Skeletal muscle satellite cell (primary cell): ENCODE results near the gene LMAN1.

Source experiments
- H3K27me3 ChIP-seq: 2 replicates; pipeline ENCODE4 v1.7.0; 2013; ENCODE audit warnings: low read length; ENCODE audit not compliant: control insufficient read depth, insufficient read depth
- H3K36me3 ChIP-seq: 2 replicates; pipeline ENCODE4 v1.7.0; 2013; ENCODE audit warnings: mild to moderate bottlenecking, control low read depth, low read length; ENCODE audit not compliant: insufficient read depth
- H3K4me1 ChIP-seq: 2 replicates; pipeline ENCODE4 v1.7.0; 2013; ENCODE audit warnings: low read length; ENCODE audit not compliant: control insufficient read depth, insufficient read depth
- H3K4me2 ChIP-seq: 2 replicates; pipeline ENCODE4 v1.7.0; 2013; ENCODE audit warnings: mild to moderate bottlenecking, low read length
- H3K4me3 ChIP-seq: 2 replicates; pipeline ENCODE4 v1.7.0; 2013; ENCODE audit warnings: low read length
- H3K9ac ChIP-seq: 2 replicates; pipeline ENCODE4 v1.7.0; 2013; ENCODE audit warnings: mild to moderate bottlenecking, low read depth, low read length, moderate library complexity
- H3K9me3 ChIP-seq: replicated peaks from 2 replicates; pipeline ENCODE4 v1.7.0; 2013; ENCODE audit warnings: mild to moderate bottlenecking, control low read depth, low read length

The LMAN1 gene

GRCh38 chr18:59323931-59324622, 35.0 kb downstream of the LMAN1 start:
- Histone ChIP-seq H3K4me1 (no peaks in the 10 kb centered on the region), H3K4me3 (no peak overlapping the region), H3K27me3 (peaks cover 4% of the 10 kb centered on the region), H3K9ac (no peak overlapping the region), H3K4me2 (no peak overlapping the region), H3K36me3 (peaks cover 39% of the 10 kb centered on the region), H3K9me3 (no peaks in the 10 kb centered on the region)

- no peak within 1 kb of the TSS for H3K9ac ChIP-seq
- no peak within 1 kb of the TSS for H3K4me2 ChIP-seq
- no peaks in the 10 kb centered on the region for H3K4me1 ChIP-seq
- H3K27me3 ChIP-seq: peaks cover 39% of the 10 kb centered on the region
- H3K4me3 ChIP-seq: no peak within 1 kb of the TSS
- H3K36me3 ChIP-seq: no peaks in the 10 kb centered on the region
- H3K9me3 ChIP-seq: no peaks in the 10 kb centered on the region
Measured at GRCh38 chr18:59318460-59319050, 40.5 kb downstream of the LMAN1 start, which contains the start of gene CPLX4. Gene CPLX4 (minus strand): TSS chr18:59318649. CDS start chr18:59318462, 187 bp downstream.

- no peak overlapping the region for H3K9ac ChIP-seq
- H3K4me2 ChIP-seq: no peak overlapping the region
- no peaks in the 10 kb centered on the region for H3K9me3 ChIP-seq
- H3K4me1 ChIP-seq: no peaks in the 10 kb centered on the region
- H3K4me3 ChIP-seq: no peak overlapping the region
- no peaks in the 10 kb centered on the region for H3K36me3 ChIP-seq
- H3K27me3 ChIP-seq: peaks cover 56% of the 10 kb centered on the region
Measured at GRCh38 chr18:59311631-59312030, 47.4 kb downstream of the LMAN1 start.

- peaks cover 64% of the 10 kb centered on the region for H3K27me3 ChIP-seq
- no peak overlapping the region for H3K9ac ChIP-seq
- H3K4me3 ChIP-seq: peak overlapping the region; percentile 65
- H3K4me2 ChIP-seq: peak overlapping the region; percentile 87
- H3K9me3 ChIP-seq: no peaks in the 10 kb centered on the region
- no peaks in the 10 kb centered on the region for H3K4me1 ChIP-seq
- H3K36me3 ChIP-seq: no peaks in the 10 kb centered on the region
Measured at GRCh38 chr18:59308938-59309260, 50.2 kb downstream of the LMAN1 start.

GRCh38 chr18:59308248-59308937, 50.7 kb downstream of the LMAN1 start:
- Histone ChIP-seq H3K4me2 (peak overlapping the region; percentile 87), H3K27me3 (peaks cover 69% of the 10 kb centered on the region), H3K9ac (no peak overlapping the region), H3K36me3 (no peaks in the 10 kb centered on the region), H3K4me3 (peak overlapping the region; percentile 65), H3K4me1 (no peaks in the 10 kb centered on the region), H3K9me3 (no peaks in the 10 kb centered on the region)

- Histone ChIP-seq H3K36me3 (no peaks in the 10 kb centered on the region), H3K27me3 (peaks cover 76% of the 10 kb centered on the region), H3K4me1 (no peaks in the 10 kb centered on the region), H3K9me3 (no peaks in the 10 kb centered on the region), H3K9ac (no peak overlapping the region), H3K4me2 (no peak overlapping the region), H3K4me3 (no peak overlapping the region)
Measured at GRCh38 chr18:59306640-59307039, 52.4 kb downstream of the LMAN1 start.

- Histone ChIP-seq H3K9me3 (no peaks in the 10 kb centered on the region), H3K9ac (no peak overlapping the region), H3K4me1 (no peaks in the 10 kb centered on the region), H3K4me3 (no peak overlapping the region), H3K4me2 (no peak overlapping the region), H3K27me3 (peaks cover 68% of the 10 kb centered on the region), H3K36me3 (no peaks in the 10 kb centered on the region)
Measured at GRCh38 chr18:59305295-59305694, 53.8 kb downstream of the LMAN1 start.

- Histone ChIP-seq H3K4me2 (no peak overlapping the region), H3K36me3 (no peaks in the 10 kb centered on the region), H3K4me3 (no peak overlapping the region), H3K9ac (no peak overlapping the region), H3K9me3 (no peaks in the 10 kb centered on the region), H3K27me3 (peaks cover 69% of the 10 kb centered on the region), H3K4me1 (no peaks in the 10 kb centered on the region)
Measured at GRCh38 chr18:59303656-59304195, 55.3 kb downstream of the LMAN1 start.

GRCh38 chr18:59303006-59303405, 56.1 kb downstream of the LMAN1 start:
- no peak overlapping the region for H3K4me3 ChIP-seq

GRCh38 chr18:59301929-59302328, 57.1 kb downstream of the LMAN1 start:
- no peak overlapping the region for H3K4me3 ChIP-seq
- no peaks in the 10 kb centered on the region for H3K36me3 ChIP-seq
- H3K9ac ChIP-seq: no peak overlapping the region
- no peaks in the 10 kb centered on the region for H3K4me1 ChIP-seq
- no peak overlapping the region for H3K4me2 ChIP-seq
- no peaks in the 10 kb centered on the region for H3K9me3 ChIP-seq
- peaks cover 79% of the 10 kb centered on the region for H3K27me3 ChIP-seq

More at GRCh38 chr18:59303006-59303405, 56.1 kb downstream of the LMAN1 start:
- Histone ChIP-seq H3K9ac (no peak overlapping the region), H3K4me2 (no peak overlapping the region), H3K36me3 (no peaks in the 10 kb centered on the region), H3K9me3 (no peaks in the 10 kb centered on the region), H3K27me3 (peaks cover 76% of the 10 kb centered on the region), H3K4me1 (no peaks in the 10 kb centered on the region)

- H3K9ac ChIP-seq: no peak overlapping the region
- H3K9me3 ChIP-seq: no peaks in the 10 kb centered on the region
- H3K4me3 ChIP-seq: no peak overlapping the region
- no peaks in the 10 kb centered on the region for H3K4me1 ChIP-seq
- peaks cover 79% of the 10 kb centered on the region for H3K27me3 ChIP-seq
- H3K36me3 ChIP-seq: no peaks in the 10 kb centered on the region
- no peak overlapping the region for H3K4me2 ChIP-seq
Measured at GRCh38 chr18:59300676-59301285, 58.3 kb downstream of the LMAN1 start.
